H1 (cell line): Measurements from ENCODE around the gene NAV2. TPM values are rescaled to one million over a fixed set of nuclear protein-coding genes. Genes with fewer than 3 reads are reported as not detected.

Experiments
- JUN ChIP-seq: IDR thresholded peaks from 2 replicates; pipeline ENCODE4 v1.6.1; 2011; ENCODE audit warnings: low read depth, mild to moderate bottlenecking, improper control_type of control experiment, low read length
- YY1 ChIP-seq: IDR thresholded peaks from 2 replicates; pipeline ENCODE4 v1.6.1; 2011; ENCODE audit warnings: low read depth, mild to moderate bottlenecking, low read length
- polyA plus RNA-seq, 7 experiments: library from polyadenylated mRNA; depleted of rRNA in 3 of 7; stranded (reverse) in 5 of 7; unstranded in 2 of 7; fragments of >200 nt in 5 of 7; fragments of 200-250 nt in 2 of 7; gene quantifications; 1 replicate in 5 of 7; 2 replicates in 1 of 7; 4 replicates in 1 of 7; pipeline versions ENCODE4 v1.2.1 to v1.2.3, GENCODE V29; 2011 to 2013; ENCODE audit warnings: missing spikeins in 2 of 7, mixed read lengths in 2 of 7
- total RNA-seq: library from RNA; stranded (reverse); fragmentation: NEBNext Ultra II Directional; extraction: Animal tissue kit (Norgen Biotek cat#: 25700); gene quantifications from 2 replicates; pipeline ENCODE4 v1.2.1, GENCODE V29; 2021

The NAV2 gene
- total and polyA plus RNA-seq, 2 of the 8 experiments (the other 6 are each of a cell fraction or from before 2014, with no cell fraction given): 35.6 to 73.6 TPM

- TF ChIP-seq JUN: no peak
- TF ChIP-seq YY1: no peak
Measured at GRCh38 chr11:19774329-19774728, 61.7 kb downstream of the NAV2 start (continued).
